Epithelial cell of prostate (primary cell): Measurements from ENCODE around the gene PCBP2.
A peak's percentile ranks its signal among the peaks of the same experiment; 100 is the strongest.

Experiments used
- DNase-seq: peaks from one replicate; pipeline ENCODE4 v3.0.0-alpha.2; 2011; ENCODE audit warnings: low read depth, low spot score
- H3K27ac ChIP-seq: fragments of 450-650 bp; 2 replicates; pipeline ENCODE4 v1.5.1; 2017; ENCODE audit warnings: mild to moderate bottlenecking

PCBP2 gene

GRCh38 chr12:53489242-53489864 lies 37.5 kb downstream of the PCBP2 start:
- no peak overlapping the region for H3K27ac ChIP-seq

GRCh38 chr12:53492188-53492587 lies 40.3 kb downstream of the PCBP2 start:
- H3K27ac ChIP-seq: no peak overlapping the region
- DNase-seq: no peak

More at GRCh38 chr12:53489242-53489864, 37.5 kb downstream of the PCBP2 start:
- DNase-seq: no peak

GRCh38 chr12:53492830-53493609 lies 41.1 kb downstream of the PCBP2 start:
- DNase-seq: no peak
- H3K27ac ChIP-seq: peak overlapping the region; percentile 40

GRCh38 chr12:53493610-53494391 lies 41.9 kb downstream of the PCBP2 start:
- no peak for DNase-seq
- peak overlapping the region; percentile 40 for H3K27ac ChIP-seq

GRCh38 chr12:53495903-53496751 lies 44.2 kb downstream of the PCBP2 start:
- H3K27ac ChIP-seq: no peak overlapping the region

GRCh38 chr12:53496752-53497032 lies 44.8 kb downstream of the PCBP2 start:
- no peak for DNase-seq
- H3K27ac ChIP-seq: no peak overlapping the region

More at GRCh38 chr12:53495903-53496751, 44.2 kb downstream of the PCBP2 start:
- DNase-seq: no peak

GRCh38 chr12:53497461-53497860 lies 45.6 kb downstream of the PCBP2 start:
- no peak overlapping the region for H3K27ac ChIP-seq
- DNase-seq: no peak

GRCh38 chr12:53498235-53498630 lies 46.3 kb downstream of the PCBP2 start:
- DNase-seq: no peak
- H3K27ac ChIP-seq: no peak overlapping the region

- peak within 1 kb of the TSS; percentile 93 for H3K27ac ChIP-seq
- DNase-seq: no peak
Observed at GRCh38 chr12:53499266-53500141, 47.6 kb downstream of the PCBP2 start, which contains the start of gene MAP3K12. TSS of gene MAP3K12 (minus strand) at chr12:53499458. CDS start at chr12:53487391, 12,067 bp downstream.

- peak overlapping the region; percentile 93 for H3K27ac ChIP-seq
- DNase-seq: no peak
Observed at GRCh38 chr12:53500142-53500775, 48.4 kb downstream of the PCBP2 start.

GRCh38 chr12:53500776-53501614 lies 49.1 kb downstream of the PCBP2 start, which contains the start of gene TARBP2:
TSS of gene TARBP2 (plus strand) at chr12:53501283. CDS start at chr12:53501409, 126 bp downstream.
- peak; percentile 97 for DNase-seq
- peak within 1 kb of the TSS; percentile 93 for H3K27ac ChIP-seq

- peak overlapping the region; percentile 93 for H3K27ac ChIP-seq
- no peak for DNase-seq
Observed at GRCh38 chr12:53501615-53502181, 49.8 kb downstream of the PCBP2 start.

- H3K27ac ChIP-seq: no peak overlapping the region
Observed at GRCh38 chr12:53502331-53502730, 50.4 kb downstream of the PCBP2 start.

GRCh38 chr12:53502983-53503728 lies 51.3 kb downstream of the PCBP2 start:
- no peak overlapping the region for H3K27ac ChIP-seq
- DNase-seq: no peak

More at GRCh38 chr12:53502331-53502730, 50.4 kb downstream of the PCBP2 start:
- DNase-seq: no peak

- no peak overlapping the region for H3K27ac ChIP-seq
- no peak for DNase-seq
Observed at GRCh38 chr12:53504004-53504920, 52.4 kb downstream of the PCBP2 start.

GRCh38 chr12:53505086-53505485 lies 53.2 kb downstream of the PCBP2 start:
- H3K27ac ChIP-seq: no peak overlapping the region
- DNase-seq: no peak
